Tibial artery (tissue), 4 donors: Measurements from ENCODE around the gene ENO1.

Source experiments
- DNase-seq, 2 donors: peaks; one replicate each; pipeline ENCODE4 v3.0.0-alpha.2; 2019
- H3K27ac ChIP-seq, 2 donors: fragments of 200-600 bp; sonication (generic) in 1 of 2; 1 replicate in 1 of 2; 2 replicates in 1 of 2; pipeline ENCODE4 v1.5.1; 2018 to 2019; ENCODE audit warnings: mild to moderate bottlenecking in 1 of 2
- H3K27me3 ChIP-seq, 2 donors: fragments of 200-600 bp; sonication (generic) in 1 of 2; one replicate each; pipeline versions ENCODE4 v1.5.1 to v1.6.0; 2016 to 2019
- H3K36me3 ChIP-seq, 3 donors: fragments of 200-600 bp; sonication (generic) in 2 of 3; one replicate each; pipeline ENCODE4 v1.5.1; 2016 to 2019; ENCODE audit warnings: mild to moderate bottlenecking in 2 of 3
- H3K4me1 ChIP-seq, 4 donors: fragments of 200-600 bp; sonication (generic) in 2 of 4; 1 replicate in 3 of 4; 2 replicates in 1 of 4; pipeline ENCODE4 v1.5.1; 2016 to 2019
- H3K4me3 ChIP-seq, 2 donors: fragments of 200-600 bp; sonication (generic) in 1 of 2; 1 replicate in 1 of 2; 2 replicates in 1 of 2; pipeline ENCODE4 v1.5.1; 2018 to 2019; ENCODE audit warnings: mild to moderate bottlenecking in 2 of 2
- H3K9me3 ChIP-seq, 3 donors: fragments of 200-600 bp; sonication (generic) in 1 of 3; one replicate each; pipeline ENCODE4 v1.5.1; 2016 to 2019
- intact Hi-C: fragments of 100-400 bp; cut with DNase I; formaldehyde crosslinking; loops from one replicate; pipeline ENCODE4 v1.15.0; 2023; ENCODE audit warnings: low total_unique reads
- TF ChIP-seq, protein P1 (sequence below), 2 experiments: fragments of 200-600 bp in 1 of 2; fragments of 450-650 bp in 1 of 2; IDR thresholded peaks; one replicate each; pipeline ENCODE4 v1.5.1; 2017 to 2019; ENCODE audit warnings: antibody characterized with exemption in 2 of 2, mild to moderate bottlenecking in 1 of 2, moderate library complexity in 1 of 2

The ENO1 gene

GRCh38 chr1:8848663-8849386, 29.7 kb downstream of the ENO1 start:
- Histone ChIP-seq H3K27ac (peak overlapping the region; percentile 26 to 51), H3K4me3 (no peak overlapping the region), H3K27me3 (no peaks in the 10 kb centered on the region), H3K36me3 (peaks cover 0 to 2% (median 0%) of the 10 kb centered on the region in 3 donors), H3K4me1 (peaks cover 0 to 31% (median 21%) of the 10 kb centered on the region in 4 donors), H3K9me3 (no peaks in the 10 kb centered on the region)
- peak; percentile 90 to 96 for DNase-seq
- TF ChIP-seq, protein P1, sequence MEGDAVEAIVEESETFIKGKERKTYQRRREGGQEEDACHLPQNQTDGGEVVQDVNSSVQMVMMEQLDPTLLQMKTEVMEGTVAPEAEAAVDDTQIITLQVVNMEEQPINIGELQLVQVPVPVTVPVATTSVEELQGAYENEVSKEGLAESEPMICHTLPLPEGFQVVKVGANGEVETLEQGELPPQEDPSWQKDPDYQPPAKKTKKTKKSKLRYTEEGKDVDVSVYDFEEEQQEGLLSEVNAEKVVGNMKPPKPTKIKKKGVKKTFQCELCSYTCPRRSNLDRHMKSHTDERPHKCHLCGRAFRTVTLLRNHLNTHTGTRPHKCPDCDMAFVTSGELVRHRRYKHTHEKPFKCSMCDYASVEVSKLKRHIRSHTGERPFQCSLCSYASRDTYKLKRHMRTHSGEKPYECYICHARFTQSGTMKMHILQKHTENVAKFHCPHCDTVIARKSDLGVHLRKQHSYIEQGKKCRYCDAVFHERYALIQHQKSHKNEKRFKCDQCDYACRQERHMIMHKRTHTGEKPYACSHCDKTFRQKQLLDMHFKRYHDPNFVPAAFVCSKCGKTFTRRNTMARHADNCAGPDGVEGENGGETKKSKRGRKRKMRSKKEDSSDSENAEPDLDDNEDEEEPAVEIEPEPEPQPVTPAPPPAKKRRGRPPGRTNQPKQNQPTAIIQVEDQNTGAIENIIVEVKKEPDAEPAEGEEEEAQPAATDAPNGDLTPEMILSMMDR (IDR thresholded peaks at IDR 0.05), result peak; percentile 84
- intact Hi-C loops, result loop anchor here (10.0 kb wide), 1 partner anchor 124 kb away; no protein-coding TSS in a partner anchor

DNA sequence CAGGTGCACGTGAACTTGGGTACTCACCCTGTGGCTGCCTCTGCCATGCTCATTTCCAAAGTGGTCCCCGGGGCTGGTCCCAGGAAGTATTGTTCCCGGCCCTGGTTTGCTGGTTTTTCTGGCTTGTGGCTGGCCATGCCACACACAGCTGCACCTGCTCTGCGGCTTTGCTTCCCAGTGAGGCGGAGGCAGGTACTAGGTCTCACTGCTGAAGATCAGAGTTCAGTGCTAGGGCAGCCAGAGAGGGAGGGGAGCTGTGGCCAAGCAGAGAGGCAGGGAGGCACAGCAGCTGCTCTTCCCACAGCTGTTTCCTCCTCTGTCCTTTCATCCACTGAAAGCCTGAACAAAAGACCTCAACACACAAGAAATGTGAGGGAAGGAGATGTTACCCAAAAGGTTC, 30.5 kb downstream of the ENO1 start:
- intact Hi-C loops, result loop anchor here (10.0 kb wide), 1 partner anchor 123 kb away; no protein-coding TSS in a partner anchor
- Histone ChIP-seq H3K9me3 (no peaks in the 10 kb centered on the region), H3K36me3 (no peaks in the 10 kb centered on the region), H3K27me3 (no peaks in the 10 kb centered on the region), H3K4me3 (no peak overlapping the region), H3K27ac (peak overlapping the region; percentile 26 to 51), H3K4me1 (peaks cover 0 to 31% (median 21%) of the 10 kb centered on the region in 4 donors)
- DNase-seq, result no peak
- TF ChIP-seq, protein P1 (IDR thresholded peaks at IDR 0.05), result no peak

DNA sequence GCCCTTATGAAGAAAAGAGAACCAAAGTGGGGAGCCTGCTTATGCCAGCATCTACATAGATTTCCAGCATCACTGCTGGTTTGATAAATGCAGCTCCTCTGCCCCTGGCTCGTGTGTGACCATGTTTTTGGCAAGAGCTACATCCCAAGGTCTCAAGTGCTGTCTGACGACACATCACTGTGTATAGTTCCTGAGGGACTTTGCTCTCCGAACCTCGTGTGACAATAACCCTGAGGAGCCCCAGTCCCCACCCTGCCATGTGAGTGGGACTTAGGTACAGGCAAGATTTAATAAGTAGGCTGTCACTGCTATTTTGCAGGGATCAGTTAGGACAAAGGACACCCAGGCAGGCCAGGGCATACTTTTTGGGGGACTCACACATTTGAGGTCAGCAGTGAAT, 32.2 kb downstream of the ENO1 start:
- no peaks in the 10 kb centered on the region for H3K9me3 ChIP-seq

DNA sequence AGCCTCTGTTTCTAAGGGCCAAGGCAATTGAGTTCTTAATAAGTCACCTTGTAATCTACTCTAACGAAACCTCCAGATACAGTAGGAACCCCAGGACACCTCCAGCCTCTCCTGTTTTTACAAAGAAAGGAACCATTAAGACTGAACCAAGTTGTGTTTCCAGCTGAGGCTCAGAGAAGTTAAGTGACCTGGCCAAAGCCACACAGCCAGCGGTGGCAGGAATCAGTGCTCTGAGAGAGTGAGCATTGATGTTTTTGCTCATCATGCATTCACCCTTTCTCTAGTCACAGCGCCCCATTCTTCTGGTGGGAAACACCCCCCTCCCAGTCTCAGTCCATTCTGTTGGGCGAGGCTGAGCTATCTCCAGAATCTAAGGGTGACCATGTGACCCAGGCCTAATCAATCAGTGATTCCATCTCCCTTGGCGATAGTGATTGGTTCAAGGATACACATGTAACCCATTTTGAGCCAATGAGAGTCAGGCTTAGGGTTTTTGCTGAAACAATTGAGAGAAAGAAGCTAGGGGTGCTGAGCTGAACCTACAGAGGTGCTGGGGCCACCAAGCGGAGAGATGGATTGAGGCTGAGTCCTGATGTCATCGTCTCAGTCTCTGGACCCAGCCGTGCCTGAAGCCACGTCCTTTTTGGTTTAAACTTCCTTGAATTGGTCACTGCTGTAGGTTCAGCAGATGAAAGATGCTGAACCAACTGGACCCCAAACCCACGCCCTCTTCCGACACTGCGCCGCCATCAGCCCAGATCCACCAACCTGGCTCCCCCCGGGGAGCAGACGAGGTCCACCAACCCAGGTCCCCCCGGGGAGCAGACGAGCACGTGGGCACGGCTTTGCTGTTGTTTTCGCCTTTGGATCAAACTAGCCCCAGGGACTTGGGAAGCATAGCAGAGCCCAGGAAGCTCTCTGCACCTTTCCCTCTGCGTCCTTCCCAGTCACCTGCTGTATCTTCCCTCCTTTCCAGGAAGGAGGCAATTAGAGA, 33.1 kb downstream of the ENO1 start:
- DNase-seq, result no peak
- Histone ChIP-seq H3K27ac (no peak overlapping the region), H3K36me3 (no peaks in the 10 kb centered on the region), H3K4me1 (peaks cover 0 to 31% (median 21%) of the 10 kb centered on the region in 4 donors), H3K9me3 (no peaks in the 10 kb centered on the region), H3K4me3 (no peak overlapping the region), H3K27me3 (no peaks in the 10 kb centered on the region)
- intact Hi-C loops, result loop anchor here (10.0 kb wide), 1 partner anchor 121 kb away; no protein-coding TSS in a partner anchor
- TF ChIP-seq, protein P1 (IDR thresholded peaks at IDR 0.05), result no peak

More for the DNA sequence above, 32.2 kb downstream of the ENO1 start:
- no peak overlapping the region for H3K4me3 ChIP-seq
- intact Hi-C loops, result loop anchor here (10.0 kb wide), 1 partner anchor 121 kb away; no protein-coding TSS in a partner anchor
- no peak for DNase-seq
- peaks cover 0 to 31% (median 21%) of the 10 kb centered on the region in 4 donors for H3K4me1 ChIP-seq
- H3K27me3 ChIP-seq, result no peaks in the 10 kb centered on the region
- no peaks in the 10 kb centered on the region for H3K36me3 ChIP-seq
- H3K27ac ChIP-seq, result no peak overlapping the region
- TF ChIP-seq, protein P1 (IDR thresholded peaks at IDR 0.05), result no peak

DNA sequence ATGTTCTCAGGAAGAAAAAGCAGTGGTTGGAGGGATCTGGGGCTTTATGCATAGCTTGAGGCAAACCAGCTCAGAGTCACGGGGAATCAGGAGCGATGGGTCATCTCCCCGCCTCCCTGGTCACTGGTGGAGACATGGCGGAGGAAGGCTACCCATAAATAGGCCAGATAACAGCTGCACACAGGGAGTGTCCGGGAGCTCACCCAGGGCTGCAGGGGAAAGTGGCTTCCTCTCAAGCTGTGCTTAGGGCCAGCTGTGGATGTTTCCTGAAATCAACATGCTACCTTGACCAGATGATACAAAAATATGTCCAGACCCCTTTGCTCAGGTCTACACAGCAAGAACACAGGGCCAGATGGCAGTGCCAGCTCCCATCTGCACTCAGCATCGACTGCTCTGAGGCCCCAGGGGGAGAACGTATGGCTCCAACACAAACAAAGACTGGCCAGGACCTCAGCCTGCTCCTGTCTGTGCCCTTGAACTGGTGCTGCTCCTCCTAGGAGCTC, 33.9 kb downstream of the ENO1 start:
- DNase-seq, result no peak
- no peak overlapping the region for H3K27ac ChIP-seq
- intact Hi-C loops, result loop anchor here (10.0 kb wide), 1 partner anchor 120 kb away; no protein-coding TSS in a partner anchor
- no peaks in the 10 kb centered on the region for H3K36me3 ChIP-seq
- peaks cover 0 to 31% (median 21%) of the 10 kb centered on the region in 4 donors for H3K4me1 ChIP-seq
- TF ChIP-seq, protein P1 (IDR thresholded peaks at IDR 0.05), result no peak
- H3K4me3 ChIP-seq, result no peak overlapping the region
- no peaks in the 10 kb centered on the region for H3K27me3 ChIP-seq
- H3K9me3 ChIP-seq, result no peaks in the 10 kb centered on the region
